Measurements from ENCODE around the gene CACNA1B. TPM values are rescaled to one million over a fixed set of nuclear protein-coding genes. Genes with fewer than 3 reads are reported as not detected.
A peak's percentile ranks its signal among the peaks of the same experiment; 100 is the strongest.

CACNA1B gene
- total RNA-seq, 1 donor from 2014 or later: 0.74 TPM

GRCh38 chr9:137984520-137985257 is 107.1 kb downstream of the CACNA1B start:
- H3K36me3 ChIP-seq: no peaks in the 10 kb centered on the region
- H3K27ac ChIP-seq: no peak overlapping the region
- no peaks in the 10 kb centered on the region for H3K27me3 ChIP-seq
- H3K4me3 ChIP-seq: no peak overlapping the region
- H3K9me3 ChIP-seq: no peaks in the 10 kb centered on the region
- TF ChIP-seq POLR2AphosphoS5 (IDR thresholded peaks at IDR 0.05; ENCODE audit: insufficient read depth in 1 of 2, low read depth in 1 of 2): no peak
- no peak for TF ChIP-seq POLR2A (IDR thresholded peaks at IDR 0.05)
- TF ChIP-seq, protein P1, sequence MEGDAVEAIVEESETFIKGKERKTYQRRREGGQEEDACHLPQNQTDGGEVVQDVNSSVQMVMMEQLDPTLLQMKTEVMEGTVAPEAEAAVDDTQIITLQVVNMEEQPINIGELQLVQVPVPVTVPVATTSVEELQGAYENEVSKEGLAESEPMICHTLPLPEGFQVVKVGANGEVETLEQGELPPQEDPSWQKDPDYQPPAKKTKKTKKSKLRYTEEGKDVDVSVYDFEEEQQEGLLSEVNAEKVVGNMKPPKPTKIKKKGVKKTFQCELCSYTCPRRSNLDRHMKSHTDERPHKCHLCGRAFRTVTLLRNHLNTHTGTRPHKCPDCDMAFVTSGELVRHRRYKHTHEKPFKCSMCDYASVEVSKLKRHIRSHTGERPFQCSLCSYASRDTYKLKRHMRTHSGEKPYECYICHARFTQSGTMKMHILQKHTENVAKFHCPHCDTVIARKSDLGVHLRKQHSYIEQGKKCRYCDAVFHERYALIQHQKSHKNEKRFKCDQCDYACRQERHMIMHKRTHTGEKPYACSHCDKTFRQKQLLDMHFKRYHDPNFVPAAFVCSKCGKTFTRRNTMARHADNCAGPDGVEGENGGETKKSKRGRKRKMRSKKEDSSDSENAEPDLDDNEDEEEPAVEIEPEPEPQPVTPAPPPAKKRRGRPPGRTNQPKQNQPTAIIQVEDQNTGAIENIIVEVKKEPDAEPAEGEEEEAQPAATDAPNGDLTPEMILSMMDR (IDR thresholded peaks at IDR 0.05): no peak
- H3K4me1 ChIP-seq: no peaks in the 10 kb centered on the region
- no peak for DNase-seq (ENCODE audit: extremely low spot score in 2 of 2)
- intact Hi-C loops (cut with DNase I): no loop called here

- H3K27me3 ChIP-seq: no peaks in the 10 kb centered on the region
- no peaks in the 10 kb centered on the region for H3K9me3 ChIP-seq
- TF ChIP-seq POLR2AphosphoS5 (IDR thresholded peaks at IDR 0.05; ENCODE audit: insufficient read depth in 1 of 2, low read depth in 1 of 2): no peak
- TF ChIP-seq, protein P1 (IDR thresholded peaks at IDR 0.05): no peak
- TF ChIP-seq POLR2A (IDR thresholded peaks at IDR 0.05): no peak
- intact Hi-C loops (cut with DNase I): no loop called here
- no peak overlapping the region for H3K4me3 ChIP-seq
- H3K36me3 ChIP-seq: no peaks in the 10 kb centered on the region
- H3K27ac ChIP-seq: no peak overlapping the region
- no peaks in the 10 kb centered on the region for H3K4me1 ChIP-seq
- DNase-seq (ENCODE audit: extremely low spot score in 2 of 2): no peak
These were observed 108.1 kb downstream of the CACNA1B start for GRCh38 chr9:137985637-137986071.

DNA sequence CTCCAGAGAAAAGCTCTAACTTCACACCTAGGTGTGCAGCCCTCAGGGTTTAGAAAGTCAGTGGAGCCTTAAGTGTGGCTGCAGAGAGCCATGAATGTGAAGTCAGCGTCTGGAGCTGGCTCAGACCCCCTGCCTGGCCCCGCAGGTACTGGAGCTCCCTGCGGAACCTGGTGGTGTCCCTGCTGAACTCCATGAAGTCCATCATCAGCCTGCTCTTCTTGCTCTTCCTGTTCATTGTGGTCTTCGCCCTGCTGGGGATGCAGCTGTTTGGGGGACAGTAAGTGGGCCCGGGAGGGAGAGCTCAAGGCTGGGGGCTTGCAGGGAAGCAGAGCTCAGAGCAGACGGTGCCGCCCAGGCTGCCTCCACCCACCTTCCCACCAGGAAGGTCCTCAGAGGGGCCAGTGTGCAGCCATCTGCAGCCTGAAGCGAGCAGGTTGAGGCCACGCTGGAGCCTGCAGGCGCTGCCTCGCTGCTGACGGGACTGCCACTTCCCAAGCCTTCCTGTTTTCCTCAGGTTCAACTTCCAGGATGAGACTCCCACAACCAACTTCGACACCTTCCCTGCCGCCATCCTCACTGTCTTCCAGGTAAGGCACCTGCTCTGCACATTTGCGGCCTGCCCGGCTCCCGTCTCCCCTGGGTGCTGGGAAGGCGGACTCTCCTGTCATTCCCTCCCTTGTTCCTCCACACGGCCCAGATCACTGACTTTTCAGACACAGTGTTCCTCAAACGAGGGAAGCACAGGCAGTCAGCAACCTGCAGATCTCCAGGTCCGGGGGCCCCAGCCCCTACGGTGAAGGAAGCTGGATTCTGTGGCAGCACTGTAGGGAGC is 108.9 kb downstream of the CACNA1B start:
- Histone ChIP-seq H3K27me3 (no peaks in the 10 kb centered on the region), H3K9me3 (no peaks in the 10 kb centered on the region), H3K4me3 (no peak overlapping the region), H3K4me1 (no peaks in the 10 kb centered on the region), H3K36me3 (no peaks in the 10 kb centered on the region), H3K27ac (no peak overlapping the region)
- peak in 1 of 2 donors; percentile 52 for DNase-seq (ENCODE audit: extremely low spot score in 2 of 2)
- intact Hi-C loops (cut with DNase I): no loop called here
- no peak for TF ChIP-seq POLR2AphosphoS5 (IDR thresholded peaks at IDR 0.05; ENCODE audit: insufficient read depth in 1 of 2, low read depth in 1 of 2)
- TF ChIP-seq, protein P1 (IDR thresholded peaks at IDR 0.05): no peak
- no peak for TF ChIP-seq POLR2A (IDR thresholded peaks at IDR 0.05)

- DNase-seq (ENCODE audit: extremely low spot score in 2 of 2): peak in 1 of 2 donors; percentile 60
- no peaks in the 10 kb centered on the region for H3K27me3 ChIP-seq
These were observed 109.9 kb downstream of the CACNA1B start for GRCh38 chr9:137987244-137988030.

More at GRCh38 chr9:137987244-137988030, 109.9 kb downstream of the CACNA1B start:
- Histone ChIP-seq H3K4me1 (no peaks in the 10 kb centered on the region), H3K27ac (no peak overlapping the region), H3K4me3 (no peak overlapping the region), H3K9me3 (no peaks in the 10 kb centered on the region), H3K36me3 (no peaks in the 10 kb centered on the region)
- intact Hi-C loops (cut with DNase I): no loop called here
- TF ChIP-seq, protein P1 (IDR thresholded peaks at IDR 0.05): no peak
- TF ChIP-seq POLR2A (IDR thresholded peaks at IDR 0.05): no peak
- no peak for TF ChIP-seq POLR2AphosphoS5 (IDR thresholded peaks at IDR 0.05; ENCODE audit: insufficient read depth in 1 of 2, low read depth in 1 of 2)

Data from vagina (tissue), 2 donors.